ENCODE measurements around the gene CELF5.
"Not testable (repeated sequence)": the region's sequence is repeated elsewhere in the genome, so short reads cannot be mapped to it uniquely, and the experiment has no call there.

CELF5 gene

GRCh38 chr19:3322199-3322978, 97.9 kb downstream of the CELF5 start:
- DNase-seq (ENCODE audit: low spot score), result no peak

GRCh38 chr19:3323026-3323425, 98.6 kb downstream of the CELF5 start:
- no peak for DNase-seq (ENCODE audit: low spot score)

GRCh38 chr19:3323658-3324057, 99.2 kb downstream of the CELF5 start:
- DNase-seq (ENCODE audit: low spot score), result no peak

GRCh38 chr19:3324405-3324856, 100.0 kb downstream of the CELF5 start:
- no peak for DNase-seq (ENCODE audit: low spot score)

- no peak for DNase-seq (ENCODE audit: low spot score)
These were observed 101.0 kb downstream of the CELF5 start for GRCh38 chr19:3325451-3325850.

- DNase-seq (ENCODE audit: low spot score), result no peak
These were observed 104.3 kb downstream of the CELF5 start for GRCh38 chr19:3328743-3329142.

GRCh38 chr19:3330047-3330446, 105.6 kb downstream of the CELF5 start:
- DNase-seq (ENCODE audit: low spot score), result no peak

GRCh38 chr19:3332232-3332631, 107.8 kb downstream of the CELF5 start:
- not testable (repeated sequence) for DNase-seq (ENCODE audit: low spot score)

GRCh38 chr19:3333020-3333583, 108.6 kb downstream of the CELF5 start:
- no peak for DNase-seq (ENCODE audit: low spot score)

GRCh38 chr19:3333662-3334061, 109.2 kb downstream of the CELF5 start:
- no peak for DNase-seq (ENCODE audit: low spot score)

GRCh38 chr19:3334749-3335430, 110.4 kb downstream of the CELF5 start:
- DNase-seq (ENCODE audit: low spot score), result not testable (repeated sequence)

GRCh38 chr19:3335431-3336350, 111.2 kb downstream of the CELF5 start:
- no peak for DNase-seq (ENCODE audit: low spot score)

GRCh38 chr19:3336351-3336679, 111.9 kb downstream of the CELF5 start:
- no peak for DNase-seq (ENCODE audit: low spot score)

GRCh38 chr19:3336680-3337523, 112.4 kb downstream of the CELF5 start:
- DNase-seq (ENCODE audit: low spot score), result peak; percentile 57

GRCh38 chr19:3338541-3339181, 114.2 kb downstream of the CELF5 start:
- DNase-seq (ENCODE audit: low spot score), result no peak

- DNase-seq (ENCODE audit: low spot score), result no peak
These were observed 115.9 kb downstream of the CELF5 start for GRCh38 chr19:3340340-3340739.

- DNase-seq (ENCODE audit: low spot score), result no peak
These were observed 117.8 kb downstream of the CELF5 start for GRCh38 chr19:3342246-3342645.

- not testable (repeated sequence) for DNase-seq (ENCODE audit: low spot score)
These were observed 118.5 kb downstream of the CELF5 start for GRCh38 chr19:3342962-3343361.

GRCh38 chr19:3343619-3344502, 119.4 kb downstream of the CELF5 start:
- DNase-seq (ENCODE audit: low spot score), result peak; percentile 73
